ENCODE data around the gene RHBDF2. TPM values are rescaled to one million over a fixed set of nuclear protein-coding genes. Genes with fewer than 3 reads are reported as not detected.
A peak's percentile ranks its signal among the peaks of the same experiment; 100 is the strongest.

Gene RHBDF2
- total RNA-seq, 1 experiment from 2014 or later, result 19.7 TPM

DNA sequence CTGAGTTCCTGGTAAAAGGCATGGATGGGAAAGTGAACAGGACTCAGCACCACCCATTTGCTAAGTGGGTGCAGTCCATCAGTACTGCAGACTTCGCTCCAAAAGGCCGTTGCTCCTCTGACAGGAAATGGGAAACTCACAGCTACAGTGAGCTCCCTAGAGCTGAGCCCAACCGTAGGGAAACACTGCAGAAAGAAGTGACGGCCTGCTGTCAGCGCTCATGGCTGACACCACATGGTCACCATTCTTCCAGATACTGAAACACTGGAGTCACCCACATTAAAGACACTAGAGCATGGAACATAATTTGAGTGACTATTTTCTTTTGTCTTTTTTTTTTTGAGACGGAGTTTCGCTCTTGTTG, 80.2 kb downstream of the RHBDF2 start:
- Histone ChIP-seq H4K91ac (ENCODE audit: insufficient read length, low read depth, low read length) (no peak overlapping the region), H3K27ac (ENCODE audit: insufficient read length, low read depth, low read length) (no peak overlapping the region)
- DNase-seq, result no peak

More for the DNA sequence above, 80.2 kb downstream of the RHBDF2 start:
- no peak overlapping the region for H2BK120ac ChIP-seq (ENCODE audit: low read depth, low read length, poor library complexity, severe bottlenecking)
- TF ChIP-seq, protein P1, sequence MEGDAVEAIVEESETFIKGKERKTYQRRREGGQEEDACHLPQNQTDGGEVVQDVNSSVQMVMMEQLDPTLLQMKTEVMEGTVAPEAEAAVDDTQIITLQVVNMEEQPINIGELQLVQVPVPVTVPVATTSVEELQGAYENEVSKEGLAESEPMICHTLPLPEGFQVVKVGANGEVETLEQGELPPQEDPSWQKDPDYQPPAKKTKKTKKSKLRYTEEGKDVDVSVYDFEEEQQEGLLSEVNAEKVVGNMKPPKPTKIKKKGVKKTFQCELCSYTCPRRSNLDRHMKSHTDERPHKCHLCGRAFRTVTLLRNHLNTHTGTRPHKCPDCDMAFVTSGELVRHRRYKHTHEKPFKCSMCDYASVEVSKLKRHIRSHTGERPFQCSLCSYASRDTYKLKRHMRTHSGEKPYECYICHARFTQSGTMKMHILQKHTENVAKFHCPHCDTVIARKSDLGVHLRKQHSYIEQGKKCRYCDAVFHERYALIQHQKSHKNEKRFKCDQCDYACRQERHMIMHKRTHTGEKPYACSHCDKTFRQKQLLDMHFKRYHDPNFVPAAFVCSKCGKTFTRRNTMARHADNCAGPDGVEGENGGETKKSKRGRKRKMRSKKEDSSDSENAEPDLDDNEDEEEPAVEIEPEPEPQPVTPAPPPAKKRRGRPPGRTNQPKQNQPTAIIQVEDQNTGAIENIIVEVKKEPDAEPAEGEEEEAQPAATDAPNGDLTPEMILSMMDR (conservative IDR thresholded peaks at IDR 0.05), result no peak
- H3K79me2 ChIP-seq (ENCODE audit: insufficient read depth, low read length), result peaks cover 18% of the 10 kb centered on the region
- no peak overlapping the region for H3K56ac ChIP-seq (ENCODE audit: insufficient read length, low read depth, low read length)
- Mint-ChIP-seq H3K27ac (peak overlapping the region in 1 of 3 experiments; percentile 68; a peak in 3 of 7 replicates), H3K27me3 (ENCODE audit: low read depth) (no peaks in the 10 kb centered on the region), H3K4me1 (peaks cover 19 to 25% of the 10 kb centered on the region in 2 experiments), H3K4me3 (no peak overlapping the region), H3K9me3 (peaks cover 0 to 3% of the 10 kb centered on the region in 2 experiments; a peak in 1 of 5 replicates), H3K36me3 (ENCODE audit: insufficient read depth in 1 of 3, low read depth in 3 of 3) (peaks cover 3 to 27% (median 15%) of the 10 kb centered on the region in 3 experiments; a peak in 6 of 7 replicates)
- H2AK5ac ChIP-seq (ENCODE audit: insufficient read length, low read length), result no peak overlapping the region
- no peaks in the 10 kb centered on the region for H4K20me1 ChIP-seq (ENCODE audit: control insufficient read depth, insufficient read depth, insufficient read length)
- no peaks in the 10 kb centered on the region for H3K9me3 ChIP-seq (ENCODE audit: control insufficient read depth, low read depth, low read length)
- no peak overlapping the region for H4K8ac ChIP-seq (replicated peaks; ENCODE audit: insufficient read length, low read depth, low read length)
- H3T11ph ChIP-seq (ENCODE audit: low read length), result no peak overlapping the region
- no peak overlapping the region for H3K23ac ChIP-seq (ENCODE audit: insufficient read length, low read depth, low read length)
- no peak overlapping the region for H2BK12ac ChIP-seq (ENCODE audit: insufficient read length, low read depth, low read length)
- H3K4ac ChIP-seq (ENCODE audit: low read depth, low read length), result no peak overlapping the region
- no peak overlapping the region for H4K5ac ChIP-seq (ENCODE audit: insufficient read length, low read depth, low read length)
- H2BK15ac ChIP-seq (ENCODE audit: low read depth, low read length), result no peak overlapping the region
- peaks cover 4% of the 10 kb centered on the region for H3K79me1 ChIP-seq (ENCODE audit: insufficient read depth, low read depth, low read length, poor library complexity, severe bottlenecking)
- H3K9ac ChIP-seq (ENCODE audit: extremely low read depth, insufficient read length, low read length), result no peak overlapping the region
- no peak overlapping the region for H2BK5ac ChIP-seq (ENCODE audit: insufficient read length, low read length)
- H2BK20ac ChIP-seq (ENCODE audit: low read depth, low read length, poor library complexity, severe bottlenecking), result no peak overlapping the region
- no peak overlapping the region for H3K18ac ChIP-seq (ENCODE audit: insufficient read length, low read depth, low read length)
- H3K14ac ChIP-seq (ENCODE audit: insufficient read depth, low read length), result no peak overlapping the region
- H3K4me2 ChIP-seq (ENCODE audit: insufficient read depth, insufficient read length, low read length), result no peak overlapping the region
- no peaks in the 10 kb centered on the region for H3K27me3 ChIP-seq (ENCODE audit: insufficient read depth, low read length)
- H3K23me2 ChIP-seq (ENCODE audit: insufficient read length, low read depth, low read length, poor library complexity, severe bottlenecking), result no peaks in the 10 kb centered on the region
- peaks cover 3% of the 10 kb centered on the region; the same call in 1 of the 2 replicates for H3K4me1 ChIP-seq (ENCODE audit: insufficient read depth, low read length)
- no peak overlapping the region for H2AFZ ChIP-seq (ENCODE audit: low read length)
- WGBS (ENCODE audit: extremely low coverage, insufficient read length, low lambda C conversion rate), result no CpG with 5 or more reads among the region's 7 CpGs

Other genes starting within 250 kb of the RHBDF2 start
- gene UBALD2, start 236.1 kb downstream of the RHBDF2 start, total RNA-seq (2021), result 25.8 and 26.7 TPM in 2 replicates
- 2.2 and 3.2 TPM in 2 replicates for gene QRICH2, start 193.1 kb downstream of the RHBDF2 start, total RNA-seq (2021)
- gene PRPSAP1, start 147.5 kb downstream of the RHBDF2 start, total RNA-seq (2021), result 38.4 and 40.2 TPM in 2 replicates
- gene SPHK1, start 116.8 kb downstream of the RHBDF2 start, total RNA-seq (2021), result 1.4 and 1.8 TPM in 2 replicates
- 47.7 and 52.6 TPM in 2 replicates for gene UBE2O, start 48.3 kb downstream of the RHBDF2 start, total RNA-seq (2021)
- gene AANAT, start 33.8 kb downstream of the RHBDF2 start, total RNA-seq (2021), result 0.15 and 0.55 TPM in 2 replicates
- 2.4 and 2.8 TPM in 2 replicates for gene CYGB, start 36.3 kb upstream of the RHBDF2 start, total RNA-seq (2021)
- 0.42 and 0.46 TPM in 2 replicates for gene PRCD, start 38.6 kb upstream of the RHBDF2 start, total RNA-seq (2021)
- gene ST6GALNAC2, start 84.4 kb upstream of the RHBDF2 start, total RNA-seq (2021), result 0.37 and 0.46 TPM in 2 replicates
- not detected in 2 replicates for gene ST6GALNAC1, start 142.3 kb upstream of the RHBDF2 start, total RNA-seq (2021)
- gene MXRA7, start 209.5 kb upstream of the RHBDF2 start, total RNA-seq (2021), result 28.2 TPM in 2 replicates
- gene JMJD6, start 225.2 kb upstream of the RHBDF2 start, total RNA-seq (2021), result 26.3 and 28.9 TPM in 2 replicates
- 25.6 and 29.9 TPM in 2 replicates for gene METTL23, start 225.4 kb upstream of the RHBDF2 start, total RNA-seq (2021)
- 578 and 591 TPM in 2 replicates for gene SRSF2, start 235.9 kb upstream of the RHBDF2 start, total RNA-seq (2021)
- 19.9 and 21.8 TPM in 2 replicates for gene MFSD11, start 236.7 kb upstream of the RHBDF2 start, total RNA-seq (2021)

Measured in H9 (cell line).